AG08396 (cell line): Measurements from ENCODE around the gene CLTB.

Source experiments
- DNase-seq: peaks from one replicate; pipeline ENCODE4 v3.0.0; 2012; ENCODE audit warnings: low spot score, mixed read lengths

CLTB gene

GRCh38 chr5:176401281-176402205 lies 14.8 kb downstream of the CLTB start:
- DNase-seq: no peak

- no peak for DNase-seq
Observed at GRCh38 chr5:176400382-176401156, 15.8 kb downstream of the CLTB start.

DNA sequence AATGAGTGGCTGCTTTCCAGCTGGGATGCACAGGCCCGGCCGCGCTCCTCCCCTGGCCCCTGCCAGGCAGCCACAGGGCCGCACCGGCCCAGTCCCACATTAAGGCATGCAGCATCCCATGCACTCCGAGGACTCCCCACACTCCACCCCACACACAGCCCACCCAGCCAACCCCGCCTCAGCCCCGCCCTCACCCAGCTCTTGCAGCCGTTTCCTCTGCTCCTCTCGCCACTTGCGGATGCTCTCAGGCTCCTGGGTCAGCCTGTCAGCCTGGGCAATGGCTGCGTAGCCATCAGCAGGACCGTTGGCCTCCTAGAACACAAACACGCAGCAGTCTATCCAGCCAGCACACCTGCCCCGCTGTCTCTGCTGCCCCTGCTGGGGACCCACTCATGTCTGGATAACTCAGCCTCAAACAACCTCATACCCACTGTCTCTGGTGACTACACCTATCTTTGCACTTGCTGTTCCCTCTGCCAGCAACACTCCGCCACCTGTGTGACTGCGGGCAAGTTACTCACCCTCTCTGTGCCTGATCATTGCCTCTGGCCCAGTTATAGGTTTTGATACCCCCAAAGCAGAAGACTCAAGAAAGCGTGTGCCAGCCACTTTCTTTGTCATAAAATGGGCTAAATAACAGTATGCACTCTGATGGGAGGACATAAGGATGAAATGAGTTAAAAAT lies 18.5 kb downstream of the CLTB start:
- no peak for DNase-seq

GRCh38 chr5:176396330-176396729 lies 20.0 kb downstream of the CLTB start:
- DNase-seq: no peak

GRCh38 chr5:176394881-176395675 lies 21.3 kb downstream of the CLTB start:
- peak; percentile 45 for DNase-seq

DNA sequence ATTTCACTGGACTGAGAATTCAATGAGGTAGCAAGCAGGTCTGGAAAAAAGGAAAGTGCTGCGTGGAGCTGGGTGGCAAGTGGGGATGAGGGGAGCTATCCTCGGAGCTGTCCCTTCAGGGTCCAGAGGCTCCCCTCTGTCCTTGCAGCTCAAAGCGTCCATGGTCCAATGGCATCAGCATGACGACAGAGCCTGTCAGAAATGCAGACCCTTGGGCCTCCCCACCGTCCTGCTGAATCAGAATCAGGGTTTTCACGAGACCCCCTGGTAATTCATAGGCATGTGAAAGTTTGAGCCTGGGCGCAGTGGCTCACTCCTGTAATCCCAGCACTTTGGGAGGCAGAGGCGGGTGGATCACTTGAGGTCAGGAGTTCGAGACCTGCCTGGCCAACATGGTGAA lies 22.2 kb downstream of the CLTB start:
- no peak for DNase-seq

DNA sequence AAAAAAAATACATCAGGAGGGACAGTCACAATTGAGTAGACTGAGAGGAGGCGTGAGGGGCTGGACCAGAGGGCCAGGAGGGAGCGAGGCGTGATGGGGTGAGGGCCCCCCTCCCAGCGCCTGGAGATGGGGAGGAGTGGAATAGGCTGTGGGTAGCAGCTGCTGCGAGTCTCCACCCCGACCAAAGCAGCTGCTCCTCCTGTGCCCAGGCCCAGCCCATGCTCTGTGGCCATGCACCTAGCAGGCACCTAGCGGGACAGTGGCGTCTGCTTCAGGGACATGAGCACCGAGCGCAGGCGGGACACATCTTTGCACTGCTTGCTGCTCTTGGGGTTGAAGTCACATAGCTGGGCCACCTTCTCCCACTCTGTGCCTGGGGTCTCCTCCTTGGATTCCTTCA lies 23.8 kb downstream of the CLTB start:
- DNase-seq: no peak

DNA sequence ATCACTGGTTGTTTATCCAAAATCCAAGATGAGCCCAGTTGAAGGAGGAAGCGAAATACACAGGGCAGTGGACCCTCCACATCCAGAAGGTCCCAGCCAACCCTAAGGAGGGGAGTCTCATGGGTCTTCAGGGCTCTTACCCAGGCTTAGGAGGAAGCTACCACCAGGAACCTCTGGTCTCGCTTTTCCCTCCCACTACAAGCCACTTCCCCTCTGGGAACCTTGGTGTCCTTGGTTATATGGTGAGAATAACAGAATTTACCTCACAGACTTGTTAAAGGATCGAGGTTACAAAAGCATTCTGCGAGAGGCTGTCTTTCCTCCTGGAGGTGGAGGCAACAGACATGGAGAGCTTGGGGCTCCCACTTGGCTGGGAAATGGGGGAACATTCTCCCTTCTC lies 24.3 kb downstream of the CLTB start:
- no peak for DNase-seq

DNA sequence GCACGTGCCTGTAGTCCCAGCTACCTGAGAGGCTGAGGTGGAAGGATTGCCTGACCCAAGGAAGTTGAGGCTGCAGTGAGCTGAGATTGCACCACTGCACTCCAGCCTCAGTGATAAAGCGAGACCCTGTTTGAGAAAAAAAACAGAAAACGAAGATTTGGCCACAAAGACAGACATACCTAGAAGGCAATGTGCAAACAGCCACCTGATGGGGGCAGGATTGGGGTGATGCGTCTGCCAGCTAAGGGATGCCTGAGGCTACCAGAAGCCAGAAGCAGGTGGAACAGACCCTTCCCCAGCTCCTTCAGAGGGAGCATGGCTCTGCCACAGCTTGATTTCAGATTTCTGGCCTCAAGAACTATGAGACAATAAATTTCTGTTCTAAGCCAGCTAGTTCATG lies 24.9 kb downstream of the CLTB start:
- no peak for DNase-seq

DNA sequence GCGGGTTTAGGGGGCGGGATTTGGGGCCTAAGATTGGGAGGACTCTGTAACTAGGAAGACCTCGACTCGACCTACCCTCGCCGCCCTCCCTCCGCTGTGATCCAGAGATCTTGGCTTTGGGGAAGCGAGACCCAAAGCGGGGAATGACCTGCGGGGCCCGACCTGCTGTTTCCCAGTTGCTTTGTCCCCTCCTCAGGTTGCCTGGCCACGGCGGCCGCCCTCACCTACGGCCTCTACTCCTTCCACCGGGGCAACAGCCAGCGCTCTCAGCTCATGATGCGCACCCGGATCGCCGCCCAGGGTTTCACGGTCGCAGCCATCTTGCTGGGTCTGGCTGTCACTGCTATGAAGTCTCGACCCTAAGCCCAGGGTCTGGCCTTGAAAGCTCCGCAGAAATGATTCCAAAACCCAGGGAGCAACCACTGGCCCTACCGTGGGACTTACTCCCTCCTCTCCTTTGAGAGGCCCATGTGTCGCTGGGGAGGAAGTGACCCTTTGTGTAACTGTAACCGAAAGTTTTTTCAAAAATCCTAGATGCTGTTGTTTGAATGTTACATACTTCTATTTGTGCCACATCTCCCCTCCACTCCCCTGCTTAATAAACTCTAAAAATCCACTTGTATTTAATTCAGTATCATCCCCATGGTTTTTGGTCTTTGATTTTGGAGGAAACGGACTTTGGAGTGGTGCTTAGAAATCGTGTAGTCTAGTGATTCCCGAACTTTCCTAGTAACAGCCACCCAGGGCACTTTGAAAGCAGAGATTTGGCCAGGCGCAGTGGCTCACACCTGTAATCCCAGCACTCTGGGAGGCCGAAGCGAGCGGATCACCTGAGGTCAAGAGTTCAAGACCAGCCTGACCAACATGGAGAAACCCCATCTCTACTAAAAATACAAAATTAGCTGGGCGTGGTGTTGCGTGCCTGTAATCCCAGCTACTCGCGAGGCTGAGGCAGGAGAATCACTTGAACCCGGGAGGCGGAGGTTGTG lies 26.9 kb downstream of the CLTB start:
- DNase-seq: peak; percentile 47

DNA sequence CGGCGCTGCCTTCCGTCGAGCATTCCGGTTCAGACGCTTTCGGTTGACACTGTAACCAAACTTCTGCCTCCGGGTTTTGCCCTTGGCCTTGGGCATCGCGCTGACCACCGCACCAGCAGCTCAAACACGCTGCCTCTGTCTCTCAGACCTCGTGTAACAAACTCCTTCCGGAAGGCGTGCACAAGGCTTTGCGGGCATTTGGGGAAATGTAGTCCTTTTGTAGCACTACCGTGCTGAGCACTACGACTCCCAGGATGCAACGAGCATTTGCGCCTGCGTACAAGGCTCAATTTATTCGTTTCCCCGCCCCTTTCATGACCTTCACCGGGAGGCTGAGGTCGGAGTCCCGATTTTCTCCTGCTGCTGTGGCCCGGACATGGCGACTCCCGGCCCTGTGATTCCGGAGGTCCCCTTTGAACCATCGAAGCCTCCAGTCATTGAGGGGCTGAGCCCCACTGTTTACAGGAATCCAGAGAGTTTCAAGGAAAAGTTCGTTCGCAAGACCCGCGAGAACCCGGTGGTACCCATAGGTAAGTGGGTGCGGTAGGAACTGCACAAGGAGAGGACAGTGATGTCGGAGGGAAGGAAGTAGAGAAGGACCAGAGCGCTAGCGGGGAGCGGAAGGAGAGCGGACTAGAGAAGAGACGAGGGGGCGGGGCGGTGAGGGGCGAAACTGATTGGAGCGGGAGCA lies 27.8 kb downstream of the CLTB start, which contains the start of the genes HIGD2A and NOP16:
Gene HIGD2A (plus strand): TSS at position 308 of the 691 bp plus-strand sequence. CDS start 69 bp downstream, at position 377.
Gene NOP16 (minus strand): TSS at position 155 of the 691 bp plus-strand sequence. CDS start 59 bp downstream, at position 96.
- peak; percentile 97 for DNase-seq

DNA sequence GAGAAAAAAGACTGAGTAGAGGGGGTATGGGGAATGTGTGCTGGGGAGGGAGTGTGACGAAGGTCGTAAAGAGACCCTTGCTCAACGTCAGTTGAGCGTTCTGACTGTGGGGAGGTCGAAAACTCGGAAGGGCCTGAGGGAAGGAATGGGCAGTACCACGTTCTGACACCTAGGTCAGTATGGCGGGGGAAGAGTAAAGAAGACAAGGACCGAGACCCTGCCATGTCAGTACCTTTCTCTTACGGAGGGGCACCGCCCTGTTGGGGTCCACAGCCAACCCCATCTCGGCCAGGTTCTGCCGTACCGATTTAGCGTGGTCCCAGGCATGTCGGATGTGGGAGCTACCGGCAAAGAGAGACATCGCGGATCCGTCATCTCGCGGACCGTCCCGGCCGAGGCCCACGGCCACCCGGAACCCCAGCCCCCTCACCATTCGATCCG lies 28.3 kb downstream of the CLTB start:
- DNase-seq: peak; percentile 36

DNA sequence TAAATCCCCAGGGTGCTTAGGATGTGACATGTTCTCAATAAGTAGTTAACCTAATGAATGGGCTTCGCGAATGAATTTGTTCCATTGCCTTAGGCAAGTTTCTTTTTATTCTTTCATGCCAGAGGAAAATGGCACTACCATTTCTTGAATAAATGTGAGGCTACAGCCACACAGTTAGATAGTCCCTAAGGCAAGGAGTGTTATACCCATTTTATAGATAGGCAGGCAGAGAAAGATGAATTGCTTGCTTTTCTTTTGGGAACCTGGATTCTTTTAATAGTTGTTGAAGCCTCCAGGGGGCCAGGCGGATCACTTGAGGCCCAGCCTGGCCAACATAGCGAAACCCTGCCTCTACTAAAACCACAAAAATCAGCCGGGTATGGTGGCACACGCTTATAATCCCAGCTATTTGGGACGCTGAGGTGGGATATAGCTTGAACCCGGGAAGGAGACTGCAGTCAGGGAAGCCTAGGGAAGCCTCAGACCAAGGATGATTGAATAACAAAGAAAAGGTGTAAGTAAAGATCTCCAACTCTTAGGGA lies 28.9 kb downstream of the CLTB start:
- no peak for DNase-seq

GRCh38 chr5:176386491-176386890 lies 29.8 kb downstream of the CLTB start:
- DNase-seq: no peak

DNA sequence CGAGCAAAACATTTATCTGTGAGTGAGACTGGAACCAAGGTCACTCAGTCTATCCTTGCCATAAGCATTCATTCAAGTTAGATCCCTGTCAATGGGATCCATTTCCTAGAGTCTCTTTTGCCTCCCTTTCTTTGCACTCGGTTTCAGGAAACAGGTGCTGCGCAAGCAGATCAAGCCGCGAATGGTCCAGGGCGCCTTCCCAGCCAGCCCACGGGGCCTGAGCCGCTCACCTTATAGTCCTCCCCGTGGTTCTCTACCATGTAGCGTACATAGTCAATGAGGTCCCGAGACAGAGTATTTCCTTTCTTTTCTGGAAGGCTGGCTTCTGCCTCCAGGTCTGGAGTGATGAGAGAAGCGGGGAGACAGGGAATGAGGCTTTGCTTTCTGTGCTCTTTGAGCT lies 31.3 kb downstream of the CLTB start:
- no peak for DNase-seq

DNA sequence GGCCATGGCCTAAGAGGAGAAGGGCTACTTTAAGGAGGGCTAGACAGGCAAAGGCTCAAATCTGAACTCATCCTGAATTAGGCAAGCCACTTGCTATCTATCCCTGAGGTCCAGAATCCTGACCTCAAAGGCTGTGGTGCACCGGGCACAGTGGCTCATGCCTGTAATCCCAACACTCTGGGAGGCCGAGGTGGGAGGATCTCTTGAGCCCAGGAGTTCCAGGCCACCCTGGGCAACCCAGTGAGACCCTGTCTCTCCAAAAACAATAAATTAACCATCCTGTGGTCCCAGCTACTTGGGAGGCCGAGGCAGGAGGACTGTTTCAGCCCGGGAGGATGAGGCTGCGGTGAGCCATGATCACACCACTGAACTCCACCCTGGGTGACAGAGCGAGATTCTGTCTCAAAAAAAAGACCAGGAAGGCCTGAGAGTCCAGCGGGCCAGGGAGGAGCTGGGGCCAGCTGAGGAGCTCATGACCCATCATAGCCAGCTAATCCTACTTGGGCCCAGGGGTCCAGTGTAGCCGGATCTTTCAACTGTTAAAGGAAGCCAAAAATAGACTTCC lies 31.9 kb downstream of the CLTB start:
- DNase-seq: no peak

GRCh38 chr5:176383961-176384360 lies 32.4 kb downstream of the CLTB start:
- no peak for DNase-seq

DNA sequence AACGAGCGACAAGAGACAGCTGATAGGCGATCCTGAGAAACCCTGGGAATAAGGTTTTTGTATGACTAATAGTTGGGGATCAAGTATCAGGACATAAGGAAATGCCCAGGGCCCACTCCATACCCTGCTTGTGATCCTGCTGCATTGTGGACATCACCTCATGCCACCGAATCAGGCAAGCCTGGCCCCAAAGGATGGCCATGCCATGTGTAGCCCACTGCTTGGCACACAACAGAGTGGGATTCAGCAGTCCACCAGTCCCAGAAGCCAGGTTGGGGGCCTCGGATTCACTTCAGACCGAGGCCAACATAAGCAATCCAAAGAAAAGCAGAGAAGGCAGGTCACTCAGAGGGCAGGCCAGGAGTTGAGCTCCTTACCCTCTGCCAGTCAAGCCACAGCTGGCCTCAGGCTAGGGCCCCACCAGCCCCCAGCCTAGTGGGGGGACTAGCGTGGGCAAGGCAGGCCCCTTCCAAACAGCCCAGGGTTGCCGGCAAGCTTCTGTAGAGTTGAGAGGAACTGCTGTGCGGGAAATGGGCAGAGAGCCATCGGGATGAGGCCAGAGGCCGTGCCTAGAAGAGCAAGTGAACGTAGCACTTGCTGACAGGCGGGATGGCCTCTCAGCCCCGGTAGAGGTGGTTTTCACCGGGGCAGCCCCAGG lies 33.0 kb downstream of the CLTB start:
- no peak for DNase-seq
